Tongue (tissue), 2 donors: ENCODE data around the gene SLC25A42. TPM values are rescaled to one million over a fixed set of nuclear protein-coding genes. Genes with fewer than 3 reads are reported as not detected.

Experiments used
- DNase-seq: peaks from one replicate; pipeline ENCODE4 v3.0.0-alpha.2; 2015
- total RNA-seq: library from RNA; depleted of rRNA; stranded (reverse); fragments of >200 nt; gene quantifications from one replicate; pipeline ENCODE4 v1.2.3, GENCODE V29; 2014

SLC25A42 gene
- total RNA-seq, 1 donor from 2014 or later, result 10.1 TPM

- no peak for DNase-seq
Measured at GRCh38 chr19:19050731-19051130, 13.1 kb upstream of the SLC25A42 start.

DNA sequence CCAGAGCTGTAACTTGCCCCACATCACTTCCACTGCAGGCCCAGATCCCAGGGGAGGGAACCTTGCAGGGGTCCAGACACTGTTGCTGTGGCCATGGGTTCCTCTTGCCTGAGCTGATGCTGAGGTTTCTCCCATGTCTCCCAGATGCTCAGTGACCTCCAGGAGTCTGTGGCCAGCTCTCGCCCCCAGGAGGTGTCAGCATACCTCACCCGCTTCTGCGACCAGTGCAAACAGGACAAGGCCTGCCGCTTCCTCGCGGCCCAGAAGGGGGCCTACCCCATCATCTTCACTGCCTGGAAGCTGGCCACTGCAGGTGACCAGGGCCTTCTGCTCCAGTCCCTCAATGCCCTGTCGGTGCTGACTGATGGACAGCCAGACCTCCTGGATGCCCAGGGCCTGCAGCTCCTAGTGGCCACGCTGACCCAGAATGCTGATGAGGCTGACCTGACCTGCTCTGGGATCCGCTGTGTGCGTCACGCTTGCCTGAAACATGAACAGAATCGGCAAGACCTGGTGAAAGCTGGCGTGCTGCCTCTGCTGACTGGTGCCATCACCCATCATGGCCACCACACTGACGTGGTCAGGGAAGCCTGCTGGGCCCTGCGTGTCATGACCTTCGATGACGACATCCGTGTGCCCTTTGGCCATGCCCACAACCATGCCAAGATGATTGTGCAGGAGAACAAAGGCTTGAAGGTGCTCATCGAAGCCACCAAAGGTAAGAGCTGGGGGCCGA lies 12.1 kb upstream of the SLC25A42 start:
- no peak for DNase-seq

- no peak for DNase-seq
Measured at GRCh38 chr19:19052921-19053320, 10.9 kb upstream of the SLC25A42 start.

DNA sequence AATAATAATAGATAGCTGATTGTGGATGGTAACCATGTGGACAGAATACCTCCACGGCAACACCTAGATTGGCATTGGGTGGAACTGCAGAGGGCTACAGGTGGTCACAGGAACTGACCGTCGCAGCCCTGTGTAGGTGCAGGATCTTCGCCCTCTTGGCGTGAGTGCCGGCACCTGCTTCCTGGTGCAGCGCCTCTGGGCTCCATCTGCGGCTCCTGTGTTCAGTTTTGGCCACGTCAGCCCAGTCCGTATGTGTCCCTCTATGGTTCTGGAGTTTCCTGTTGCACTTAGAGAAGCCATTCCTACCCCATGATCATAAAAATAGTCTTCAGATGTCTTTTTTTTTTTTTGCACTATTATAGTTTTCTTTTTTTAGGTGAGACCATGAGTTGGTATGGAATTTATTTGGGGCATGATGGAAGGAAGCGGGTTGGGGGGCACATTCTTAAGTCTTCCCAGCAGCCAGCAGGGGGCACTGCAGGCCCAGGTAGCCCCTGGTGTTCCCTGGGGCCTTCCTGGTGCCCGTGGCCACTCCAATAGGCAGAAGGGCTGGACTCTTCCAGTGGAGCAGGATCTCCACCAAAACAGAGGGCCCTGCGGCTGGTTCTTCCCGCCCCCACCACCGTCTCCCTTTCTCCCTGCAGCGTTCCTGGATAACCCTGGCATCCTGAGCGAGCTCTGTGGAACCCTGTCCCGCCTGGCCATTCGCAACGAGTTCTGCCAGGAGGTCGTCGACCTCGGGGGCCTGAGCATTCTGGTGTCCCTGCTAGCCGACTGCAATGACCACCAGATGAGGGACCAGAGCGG lies 10.1 kb upstream of the SLC25A42 start:
- peak; percentile 70 for DNase-seq

- DNase-seq, result no peak
Measured at GRCh38 chr19:19054315-19054938, 9.4 kb upstream of the SLC25A42 start.

DNA sequence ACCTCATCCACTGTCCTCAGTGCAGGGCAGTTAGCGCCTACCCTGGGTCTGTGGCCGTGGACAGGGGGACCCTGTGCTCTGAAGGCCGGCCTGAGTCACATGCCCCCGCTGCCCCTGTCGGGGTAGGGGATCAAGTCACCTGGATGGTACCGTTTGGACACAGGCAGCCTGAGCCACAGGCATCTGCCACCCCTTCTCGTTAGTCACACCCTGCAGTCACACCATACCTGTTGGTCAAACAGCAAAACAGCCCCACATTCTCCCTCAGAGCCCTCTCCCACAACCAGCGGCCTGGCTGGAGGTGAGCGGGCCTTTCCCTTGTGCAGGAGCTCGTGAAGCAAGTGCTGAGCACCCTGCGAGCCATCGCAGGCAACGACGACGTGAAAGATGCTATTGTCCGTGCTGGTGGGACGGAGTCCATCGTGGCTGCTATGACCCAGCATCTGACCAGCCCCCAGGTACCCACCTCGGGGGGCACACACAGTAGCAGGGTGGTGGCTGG lies 8.8 kb upstream of the SLC25A42 start:
- no peak for DNase-seq

- DNase-seq, result no peak
Measured at GRCh38 chr19:19055701-19056100, 8.1 kb upstream of the SLC25A42 start.

DNA sequence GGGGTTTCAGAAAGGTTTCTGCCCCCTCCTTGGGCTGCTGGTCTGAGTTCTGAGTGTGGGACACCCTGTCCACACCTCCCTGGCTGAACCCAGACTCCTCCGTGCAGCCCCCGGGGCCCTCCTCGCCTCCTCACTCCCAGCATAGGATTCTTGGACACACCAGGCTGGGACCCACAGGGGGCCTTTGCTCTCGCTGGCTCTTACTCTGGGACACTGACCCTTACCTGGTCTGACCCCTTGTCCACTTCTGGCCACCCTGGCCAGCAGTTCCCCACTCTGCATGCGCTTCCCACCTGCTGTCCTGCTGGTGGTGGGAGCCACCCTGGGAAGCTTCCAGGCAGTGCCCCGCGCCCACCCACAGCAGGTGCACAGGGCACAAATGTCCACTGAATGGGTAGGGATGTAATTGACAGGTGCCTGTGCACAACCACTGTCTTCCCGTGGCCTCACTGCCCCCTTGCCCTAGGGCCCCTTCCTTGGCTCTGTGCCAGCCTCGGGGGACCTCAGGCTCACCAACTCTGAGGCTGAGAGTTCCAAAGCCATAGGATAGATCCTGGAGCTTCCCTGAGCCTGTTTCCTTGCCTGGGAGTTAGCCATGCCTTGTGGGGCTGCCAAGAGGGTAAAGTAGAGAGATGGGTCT lies 7.0 kb upstream of the SLC25A42 start:
- peak; percentile 46 for DNase-seq

DNA sequence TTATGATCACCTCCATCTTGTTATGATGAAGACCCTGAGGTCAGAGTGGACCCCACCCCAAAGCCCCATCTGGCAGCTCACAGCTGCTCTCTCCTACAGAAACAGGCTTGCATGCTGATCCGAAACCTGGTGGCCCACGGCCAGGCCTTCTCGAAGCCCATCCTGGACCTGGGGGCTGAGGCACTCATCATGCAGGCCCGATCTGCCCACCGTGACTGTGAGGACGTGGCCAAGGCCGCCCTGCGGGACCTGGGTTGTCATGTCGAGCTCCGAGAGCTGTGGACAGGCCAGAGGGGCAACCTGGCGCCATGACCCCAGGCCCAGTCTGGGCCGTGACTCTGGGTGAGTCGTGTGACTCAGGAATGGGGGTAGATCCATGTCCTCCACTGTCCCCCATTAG lies 6.5 kb upstream of the SLC25A42 start:
- no peak for DNase-seq

DNA sequence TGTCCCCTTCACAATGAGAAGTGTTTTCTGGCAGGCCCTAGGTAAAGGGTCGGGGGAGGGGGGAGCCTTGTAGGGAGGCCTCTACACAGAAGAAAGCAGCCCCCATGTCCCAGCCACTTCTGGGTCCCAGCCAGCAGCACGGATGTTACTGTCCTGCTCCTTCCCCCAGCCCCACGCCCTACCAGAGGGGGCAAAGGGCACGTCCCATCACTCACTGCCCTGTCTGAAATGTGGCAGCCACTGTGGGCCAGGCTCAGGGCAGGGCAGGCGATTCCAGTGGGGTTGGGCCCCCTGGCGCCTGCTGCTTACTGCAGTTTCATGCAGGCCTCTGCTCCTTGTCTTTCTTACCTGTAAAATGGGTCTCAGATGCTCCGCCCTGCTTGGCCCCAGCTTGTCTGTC lies 6.1 kb upstream of the SLC25A42 start:
- no peak for DNase-seq

DNA sequence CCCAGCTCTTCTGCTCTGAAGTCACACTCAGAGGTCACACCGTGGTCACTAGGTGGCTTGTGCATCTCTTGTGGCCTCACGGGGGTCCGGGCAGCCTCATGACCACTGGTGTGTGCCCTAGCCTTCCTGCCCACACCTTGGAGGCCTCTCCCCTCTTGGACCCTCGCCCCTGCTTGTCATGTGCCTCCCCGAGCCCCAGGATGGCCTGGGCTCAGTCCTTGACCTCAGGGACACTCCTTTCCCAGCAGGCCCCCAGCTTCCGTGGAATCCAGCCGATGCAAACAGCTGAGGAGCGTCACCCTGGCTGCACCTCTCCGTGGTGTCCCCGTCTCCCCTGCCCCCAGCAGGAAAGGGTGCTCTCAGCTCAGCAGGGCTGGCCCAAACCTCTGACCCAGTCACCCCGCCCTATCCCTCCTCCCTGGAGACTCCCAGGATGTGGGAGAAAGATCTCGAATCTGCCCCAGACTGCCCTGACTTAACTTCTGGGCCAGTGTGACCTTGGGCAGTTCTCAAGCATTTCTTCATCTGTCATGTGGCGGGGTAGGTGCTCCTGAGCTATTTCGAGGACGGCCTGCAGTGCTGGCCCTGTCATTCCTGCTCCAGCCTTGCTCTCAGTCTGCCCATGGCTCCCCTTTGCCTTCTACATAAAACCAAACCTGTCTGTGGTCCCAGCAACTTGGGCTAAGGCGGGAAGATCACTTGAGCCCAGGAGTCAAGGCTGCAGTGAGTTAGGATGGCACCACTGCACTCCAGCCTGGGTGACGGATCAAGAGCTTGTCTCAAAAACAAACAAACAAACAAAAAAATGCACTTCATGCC lies 4.6 kb upstream of the SLC25A42 start:
- DNase-seq, result no peak

- DNase-seq, result peak; percentile 28
Measured at GRCh38 chr19:19059837-19060611, 3.8 kb upstream of the SLC25A42 start.

DNA sequence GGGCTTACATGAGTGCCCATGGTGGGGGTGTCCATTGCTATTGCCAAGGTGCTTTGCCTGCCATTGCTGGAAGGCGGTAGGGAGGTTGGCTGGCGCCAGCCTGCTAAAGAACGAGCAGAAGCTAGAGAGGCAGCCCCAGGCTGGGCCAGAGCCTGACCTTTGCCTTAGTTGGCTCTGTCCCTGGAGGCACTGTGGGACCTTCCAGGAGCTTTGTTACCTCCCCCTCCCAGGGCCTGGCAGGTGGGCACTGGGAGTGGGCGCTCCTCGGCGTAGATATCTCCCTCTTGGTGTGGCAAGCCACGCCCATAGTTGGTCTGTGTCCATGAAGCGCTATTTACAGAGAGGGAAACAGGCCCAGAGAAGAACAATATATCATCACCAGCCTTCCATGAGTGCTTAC lies 2.3 kb upstream of the SLC25A42 start:
- DNase-seq, result no peak

DNA sequence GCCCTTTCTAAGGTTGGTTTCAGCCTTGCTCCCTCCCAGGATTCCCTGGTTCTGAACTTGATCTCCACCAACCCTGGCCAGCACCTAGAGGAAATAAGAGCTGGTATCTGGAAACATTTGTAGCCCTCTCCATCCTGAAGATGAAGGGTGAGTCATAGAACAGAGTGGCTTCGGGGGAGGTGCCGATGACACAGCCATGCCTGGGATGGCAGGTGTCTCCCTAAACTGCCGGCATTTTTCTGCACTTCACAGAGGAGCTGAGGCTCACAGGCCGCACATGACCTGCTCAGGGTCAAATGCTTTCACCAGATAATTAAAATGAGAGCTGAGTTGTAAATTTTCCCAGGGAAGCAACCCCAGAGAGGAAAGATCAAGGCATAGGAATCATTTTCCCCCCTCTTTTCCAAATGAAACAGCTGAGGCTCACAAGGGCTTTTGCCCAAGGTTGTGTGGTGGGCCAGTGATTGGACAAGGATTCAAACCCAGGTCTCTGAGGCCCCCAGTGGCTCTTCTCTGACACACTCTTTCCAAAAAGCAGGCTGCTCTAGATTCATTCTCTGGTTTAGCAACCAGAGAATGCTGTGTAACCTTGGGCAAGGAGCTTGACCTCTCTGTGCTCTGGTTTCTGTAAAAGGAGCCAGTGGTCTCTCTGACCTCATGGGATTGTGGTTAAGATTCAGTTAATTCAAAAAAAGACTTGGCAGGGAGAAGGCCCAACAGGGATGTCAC lies 1.2 kb upstream of the SLC25A42 start:
- DNase-seq, result no peak

DNA sequence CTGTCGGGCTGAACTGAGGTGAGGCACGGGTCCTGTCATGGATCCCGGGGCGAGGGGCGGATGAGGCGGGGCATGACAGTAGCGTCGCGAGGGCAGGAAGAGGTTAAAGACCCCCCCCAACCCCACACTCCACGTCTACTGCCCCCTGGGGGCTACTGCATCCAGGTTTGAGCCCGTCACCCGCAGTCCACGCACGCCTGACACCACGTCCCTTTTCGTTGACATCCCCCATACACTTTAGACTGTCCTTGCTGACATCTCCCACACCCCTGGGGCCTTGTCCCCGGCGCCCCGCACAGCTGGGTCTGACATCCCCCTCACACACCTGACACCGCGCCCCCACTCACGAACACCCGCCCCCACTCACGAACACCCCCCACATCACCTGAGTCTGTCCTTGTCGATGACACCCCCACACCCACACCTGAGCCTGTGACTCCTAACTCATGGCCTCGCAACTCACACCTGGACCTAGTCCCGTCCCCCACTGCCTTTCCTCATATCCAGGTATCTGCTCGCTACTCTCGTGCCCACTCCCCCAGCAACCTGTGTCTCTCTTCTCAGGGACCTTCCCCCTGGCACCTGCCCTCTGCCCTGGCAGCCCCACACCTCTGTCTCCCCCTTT lies 416 bp downstream of the SLC25A42 start:
- DNase-seq, result no peak

DNA sequence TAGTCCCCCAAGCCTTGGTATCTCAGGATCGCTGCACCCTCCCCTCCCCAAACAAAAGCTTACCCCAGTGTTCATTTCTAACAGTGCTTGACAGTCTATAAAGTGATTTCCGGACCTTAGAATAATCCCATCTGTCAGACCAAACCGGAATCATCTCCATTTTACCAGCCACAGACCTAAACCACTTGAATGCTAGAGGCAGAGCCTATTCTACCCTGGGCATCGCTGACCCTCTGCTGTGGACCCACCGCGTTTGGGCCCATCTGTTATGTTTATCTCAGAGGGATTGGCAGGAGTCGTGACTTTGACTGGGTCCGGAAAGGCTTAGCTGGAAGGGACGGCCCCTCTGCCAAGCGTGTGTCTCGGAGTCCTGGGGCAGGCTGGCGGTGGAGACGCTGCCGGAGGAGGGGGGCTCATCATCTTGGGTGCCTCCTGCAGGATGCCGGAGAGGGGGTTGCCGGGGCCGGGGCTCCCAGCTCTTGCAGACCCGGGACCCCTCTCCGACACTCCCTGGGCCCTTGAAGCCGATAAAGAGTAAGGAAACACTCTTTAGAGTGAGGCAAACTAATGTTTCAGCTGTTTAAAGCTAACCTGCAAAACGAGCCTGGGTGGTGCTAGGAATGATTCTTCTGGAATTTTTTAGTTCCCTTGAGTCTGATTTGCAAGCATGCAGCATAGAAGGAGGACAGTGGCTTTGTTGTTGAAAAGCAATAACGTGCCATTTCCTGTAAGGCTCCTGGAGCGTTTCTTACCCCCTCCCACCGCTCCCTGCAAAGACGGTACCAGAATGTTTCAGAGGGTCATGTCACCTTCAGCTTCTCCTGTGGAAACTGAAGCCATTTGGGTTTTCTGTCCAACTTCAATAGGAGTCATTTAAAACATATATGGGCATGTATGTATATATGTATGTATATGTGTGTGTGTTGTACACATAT lies 1.3 kb downstream of the SLC25A42 start:
- no peak for DNase-seq

- DNase-seq, result peak; percentile 82
Measured at GRCh38 chr19:19067276-19068072, 3.7 kb downstream of the SLC25A42 start.
